CD4-positive, alpha-beta T cell treated with Interleukin-12 subunit alpha and Interleukin-12 subunit beta, for 1 hour (primary cell): ENCODE data around the gene DPM3.

Experiments
- DNase-seq: peaks from one replicate; pipeline ENCODE4 v3.0.0-alpha.2; 2020

The DPM3 gene

DNA sequence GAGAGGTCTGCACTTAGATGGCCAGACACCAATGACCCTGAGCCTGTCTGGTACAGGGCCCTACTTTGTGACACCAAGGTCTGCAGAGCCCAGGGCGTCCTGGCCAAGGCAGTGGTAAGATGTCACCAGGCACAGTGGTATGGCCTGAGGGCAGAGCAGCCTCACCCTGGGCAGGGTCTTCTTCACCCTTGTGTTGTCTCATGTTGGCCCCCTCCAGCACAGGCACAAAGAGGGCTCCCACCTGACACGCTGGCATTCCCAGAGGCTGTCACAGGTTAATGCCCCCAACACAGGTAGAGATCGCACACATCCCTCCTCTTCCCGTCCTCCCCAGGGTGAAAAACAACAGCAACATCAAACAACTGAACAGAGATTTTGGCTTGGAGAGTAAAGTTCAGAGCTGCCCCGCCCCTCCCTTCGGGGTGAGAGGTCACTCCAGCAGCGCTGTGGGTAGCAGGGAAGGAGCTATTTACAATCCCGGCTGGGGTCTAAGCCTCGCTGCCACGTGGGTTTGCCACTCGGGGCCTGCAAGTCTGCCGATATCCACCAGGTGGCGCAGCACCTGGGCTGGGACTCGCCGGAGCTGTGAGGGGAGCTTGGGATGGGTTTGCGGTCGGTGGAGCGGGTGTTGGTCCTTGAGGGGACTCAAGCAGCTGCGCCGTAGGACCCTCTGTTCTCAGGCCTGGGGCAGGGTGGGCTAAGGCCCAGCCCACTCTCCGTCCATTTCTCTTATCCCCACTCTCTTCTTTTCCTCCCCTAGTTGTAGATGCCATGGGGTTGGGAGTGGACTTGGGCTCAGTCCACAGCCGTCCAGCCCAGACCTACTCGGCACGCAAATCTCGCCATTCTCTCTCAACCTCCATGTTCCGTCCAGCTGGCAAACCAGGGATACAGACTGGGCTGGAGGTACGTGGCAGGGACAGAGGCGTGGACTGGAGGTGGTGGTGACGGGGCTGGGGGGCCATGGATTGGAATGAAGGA, 49.0 kb downstream of the DPM3 start:
- peak; percentile 82 for DNase-seq
